GM13977 (cell line): Measurements from ENCODE around the gene INPP4B.

Experiments used
- DNase-seq: peaks from one replicate; pipeline ENCODE4 v3.0.0; 2012; ENCODE audit warnings: low spot score
- CTCF ChIP-seq: IDR thresholded peaks from 2 replicates; pipeline ENCODE4 v1.5.1; 2012; ENCODE audit warnings: mild to moderate bottlenecking, control low read depth; ENCODE audit not compliant: insufficient read depth; ENCODE audit errors: extremely low read depth, missing control alignments
- in situ Hi-C: fragments of 300-500 bp; cut with MboI; formaldehyde crosslinking; loops from one replicate; pipeline ENCODE4 v1.12.0; 2022; ENCODE audit warnings: low sequenced_read_pairs, low pct_unique_long_range_greater_than_20kb, mixed read lengths, inconsistent platforms; ENCODE audit not compliant: unreplicated experiment

The INPP4B gene

GRCh38 chr4:142121448-142122350 lies 724.4 kb downstream of the INPP4B start:
- TF ChIP-seq CTCF, result no peak
- in situ Hi-C loops, result no loop called here
- no peak for DNase-seq

- no peak for DNase-seq
- TF ChIP-seq CTCF, result no peak
- in situ Hi-C loops, result no loop called here
Observed at GRCh38 chr4:142120921-142121320, 725.2 kb downstream of the INPP4B start.

- DNase-seq, result no peak
- no peak for TF ChIP-seq CTCF
Observed at GRCh38 chr4:142112451-142112850, 733.6 kb downstream of the INPP4B start.

GRCh38 chr4:142110136-142110535 lies 736.0 kb downstream of the INPP4B start:
- TF ChIP-seq CTCF, result no peak
- in situ Hi-C loops, result no loop called here
- DNase-seq, result no peak

More at GRCh38 chr4:142112451-142112850, 733.6 kb downstream of the INPP4B start:
- in situ Hi-C loops, result no loop called here

- TF ChIP-seq CTCF, result no peak
- in situ Hi-C loops, result no loop called here
- DNase-seq, result no peak
Observed at GRCh38 chr4:142104041-142104440, 742.1 kb downstream of the INPP4B start.

- no peak for DNase-seq
- in situ Hi-C loops, result no loop called here
- TF ChIP-seq CTCF, result no peak
Observed at GRCh38 chr4:142101401-142101800, 744.7 kb downstream of the INPP4B start.

GRCh38 chr4:142100941-142101340 lies 745.2 kb downstream of the INPP4B start:
- in situ Hi-C loops, result no loop called here
- no peak for DNase-seq
- no peak for TF ChIP-seq CTCF
